GM21381 (cell line): ENCODE results near the gene MVK.
"Not testable (repeated sequence)": the region's sequence is repeated elsewhere in the genome, so short reads cannot be mapped to it uniquely, and the experiment has no call there.

Experiments
- ATAC-seq: cut with Tn5 transposase; IDR thresholded peaks from one replicate; pipeline ENCODE4 v1.9.1; 2021; ENCODE audit warnings: mild to moderate bottlenecking, moderate library complexity; ENCODE audit not compliant: unreplicated experiment

MVK gene

GRCh38 chr12:109588461-109589239 lies 15.1 kb downstream of the MVK start:
- ATAC-seq: no peak

GRCh38 chr12:109589240-109589590 lies 15.6 kb downstream of the MVK start:
- no peak for ATAC-seq

- ATAC-seq: no peak
These were observed 16.2 kb downstream of the MVK start for GRCh38 chr12:109589691-109590245.

DNA sequence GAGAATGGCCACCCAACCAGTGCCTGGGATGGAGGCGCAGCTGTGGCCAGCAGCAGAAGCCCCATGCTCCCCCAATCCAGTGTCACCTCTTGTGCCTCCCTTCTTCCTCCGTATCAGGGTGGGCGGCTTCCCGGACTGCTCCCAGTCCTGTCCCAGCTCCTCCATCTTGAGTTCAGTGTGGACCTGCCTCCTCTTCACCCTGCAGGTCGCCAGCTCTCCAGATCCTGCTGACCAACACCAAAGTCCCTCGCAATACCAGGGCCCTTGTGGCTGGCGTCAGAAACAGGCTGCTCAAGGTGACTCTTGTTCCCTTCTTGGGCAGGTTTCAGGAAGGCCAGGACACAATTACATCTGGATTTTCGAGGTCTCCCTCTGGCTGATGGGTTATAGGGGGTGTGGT lies 17.0 kb downstream of the MVK start:
- ATAC-seq: no peak

DNA sequence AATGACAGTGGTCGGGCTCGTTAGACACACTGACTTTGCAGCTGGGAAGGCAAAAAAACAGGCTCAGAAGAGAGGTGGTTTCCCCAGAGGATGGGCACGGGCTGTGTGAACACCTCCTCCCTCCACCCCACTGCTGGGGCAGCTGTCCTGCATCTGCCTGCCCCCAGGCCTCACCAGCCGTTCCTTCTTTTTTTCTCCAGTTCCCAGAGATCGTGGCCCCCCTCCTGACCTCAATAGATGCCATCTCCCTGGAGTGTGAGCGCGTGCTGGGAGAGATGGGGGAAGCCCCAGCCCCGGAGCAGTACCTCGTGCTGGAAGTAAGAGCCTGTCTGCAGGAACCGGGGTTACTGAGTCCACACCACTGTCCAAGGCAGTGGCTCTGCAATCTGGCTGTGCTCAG lies 17.4 kb downstream of the MVK start:
- ATAC-seq: no peak

- ATAC-seq: no peak
These were observed 18.8 kb downstream of the MVK start for GRCh38 chr12:109592195-109592904.

GRCh38 chr12:109592905-109593272 lies 19.3 kb downstream of the MVK start:
- ATAC-seq: no peak

DNA sequence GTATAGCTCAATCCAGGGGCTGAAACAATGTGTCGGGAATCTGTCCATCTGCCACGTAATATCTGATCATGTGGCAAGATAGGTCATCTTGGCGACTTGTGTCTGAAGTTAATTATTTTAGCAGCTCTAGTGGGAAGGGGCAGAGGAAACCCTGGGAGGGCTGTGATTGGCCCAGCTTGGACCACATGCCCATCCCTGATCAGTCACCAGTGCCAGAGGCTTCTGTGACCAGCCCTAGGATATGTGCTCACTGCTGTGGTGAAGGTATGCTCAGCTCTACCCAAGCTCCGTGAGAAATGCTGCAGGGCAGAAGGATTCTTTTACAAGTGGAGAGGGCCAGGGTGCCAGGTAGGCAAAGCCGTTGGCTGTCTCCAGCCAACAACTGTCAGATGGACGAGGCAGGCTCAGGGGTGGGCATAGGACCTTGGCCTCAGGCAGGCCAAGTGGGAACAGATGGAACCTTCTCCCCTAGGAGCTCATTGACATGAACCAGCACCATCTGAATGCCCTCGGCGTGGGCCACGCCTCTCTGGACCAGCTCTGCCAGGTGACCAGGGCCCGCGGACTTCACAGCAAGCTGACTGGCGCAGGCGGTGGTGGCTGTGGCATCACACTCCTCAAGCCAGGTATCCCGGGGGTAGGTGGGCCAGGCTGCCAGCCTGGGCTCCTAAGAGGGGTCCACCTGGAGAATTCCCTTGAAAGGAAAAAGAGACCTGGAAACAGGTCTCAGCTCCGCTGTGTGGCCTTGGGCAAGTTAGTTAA lies 21.1 kb downstream of the MVK start:
- no peak for ATAC-seq

DNA sequence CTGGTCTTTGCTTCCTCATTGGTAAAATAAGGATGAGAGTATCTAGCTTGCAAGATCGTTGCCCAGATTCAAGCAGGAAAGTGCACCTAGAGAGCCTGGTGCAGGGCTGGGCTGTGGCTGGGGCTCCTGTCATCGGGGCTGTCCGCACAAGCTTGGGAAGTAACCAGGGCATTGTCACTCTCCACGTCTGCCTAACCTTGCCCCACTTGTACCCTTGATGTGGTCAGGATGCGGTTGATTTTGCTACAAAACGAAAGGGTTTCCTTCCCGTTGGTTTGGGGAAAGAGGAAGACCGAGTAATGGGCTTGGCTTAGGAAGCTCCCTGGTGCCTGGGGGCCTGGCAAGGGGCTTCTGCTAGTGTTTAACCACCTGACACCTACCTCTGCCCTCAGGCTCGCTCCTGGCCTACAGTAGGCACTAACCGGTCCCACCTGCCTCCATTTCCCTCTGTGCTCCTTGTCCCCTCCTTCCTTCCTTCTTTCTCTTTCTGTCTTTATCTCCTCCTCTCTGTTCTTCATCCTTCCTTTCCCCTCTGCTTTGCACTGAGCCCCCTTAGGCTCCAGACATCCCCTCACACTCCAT lies 21.8 kb downstream of the MVK start:
- ATAC-seq: no peak

DNA sequence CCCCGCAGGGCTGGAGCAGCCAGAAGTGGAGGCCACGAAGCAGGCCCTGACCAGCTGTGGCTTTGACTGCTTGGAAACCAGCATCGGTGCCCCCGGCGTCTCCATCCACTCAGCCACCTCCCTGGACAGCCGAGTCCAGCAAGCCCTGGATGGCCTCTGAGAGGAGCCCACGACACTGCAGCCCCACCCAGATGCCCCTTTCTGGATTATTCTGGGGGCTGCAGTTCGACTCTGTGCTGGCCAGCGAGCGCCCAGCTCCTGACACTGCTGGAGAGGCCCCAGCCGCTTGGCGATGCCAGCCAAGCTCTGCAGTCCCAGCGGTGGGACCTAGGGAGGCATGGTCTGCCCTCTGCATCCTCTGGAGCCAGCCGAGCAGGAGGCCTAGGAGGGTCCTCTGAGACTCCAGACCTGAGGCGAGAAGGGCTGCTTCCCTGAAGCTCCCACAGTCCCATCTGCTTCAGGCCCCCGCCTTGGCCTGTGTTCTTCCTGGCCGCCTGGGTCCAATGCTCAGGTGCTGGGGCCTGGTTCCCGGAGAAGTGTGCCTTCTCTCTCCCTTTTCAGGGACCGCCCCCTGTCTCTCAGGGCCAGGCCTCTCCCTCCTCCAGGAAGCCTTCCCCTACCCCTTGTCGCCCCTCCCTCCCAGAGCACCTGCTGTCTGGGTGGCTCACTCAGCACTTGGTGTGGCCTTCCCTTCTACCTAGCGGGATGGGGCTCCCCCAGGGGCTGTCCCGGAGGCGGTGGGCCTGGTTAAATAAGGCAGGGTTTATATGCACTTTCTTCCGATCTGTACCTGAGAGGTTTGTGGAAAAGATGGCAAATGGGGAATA lies 23.0 kb downstream of the MVK start:
- no peak for ATAC-seq

DNA sequence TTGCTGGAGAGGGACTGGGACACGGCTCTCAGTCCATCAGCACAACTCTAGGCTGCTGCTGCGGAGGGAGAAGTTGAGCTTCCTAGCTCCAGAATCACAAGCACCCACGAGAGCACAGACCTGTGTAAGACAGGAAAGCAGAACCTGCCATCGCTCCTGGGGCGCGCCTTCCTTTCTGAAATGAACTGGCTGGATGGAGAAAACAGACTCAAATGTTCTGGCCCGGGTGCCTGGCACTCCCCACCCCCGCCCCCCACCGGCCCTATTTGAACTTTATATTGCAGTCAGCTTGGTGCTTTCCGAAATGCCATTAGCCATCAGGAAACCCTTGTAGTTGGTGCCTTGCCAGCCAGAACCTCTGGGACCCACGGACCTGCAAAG lies 23.8 kb downstream of the MVK start:
- ATAC-seq: no peak

DNA sequence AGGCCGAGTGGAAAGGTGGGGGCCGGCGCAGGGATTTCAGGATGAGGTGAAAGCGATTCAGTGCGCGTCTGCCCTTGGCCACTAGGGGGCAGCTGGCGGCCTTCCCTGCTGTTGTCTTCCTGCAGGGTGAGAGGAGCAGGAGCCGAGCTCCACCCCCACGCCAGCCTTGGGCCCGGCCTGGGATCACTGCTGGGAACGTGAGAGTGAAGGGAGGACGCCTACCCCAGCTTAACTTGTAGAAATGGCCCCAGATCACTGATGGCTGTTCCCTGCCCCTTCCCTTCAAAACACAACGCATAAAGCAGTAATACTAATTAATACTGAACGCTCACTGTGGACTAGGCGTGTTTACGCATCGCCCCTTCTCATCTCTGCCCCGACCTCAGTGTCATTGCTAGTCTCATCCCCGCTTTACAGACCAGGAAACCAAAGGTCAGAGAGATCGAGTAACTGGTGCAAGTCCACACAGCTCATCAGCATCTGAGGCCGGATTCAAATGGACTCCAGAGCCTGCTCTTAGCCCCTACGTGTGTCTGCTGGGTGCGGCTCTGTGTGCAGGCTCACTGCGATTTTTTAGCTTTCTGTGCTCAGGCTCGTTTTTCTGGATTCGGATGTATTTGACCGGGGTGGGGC lies 24.3 kb downstream of the MVK start:
- ATAC-seq: no peak

DNA sequence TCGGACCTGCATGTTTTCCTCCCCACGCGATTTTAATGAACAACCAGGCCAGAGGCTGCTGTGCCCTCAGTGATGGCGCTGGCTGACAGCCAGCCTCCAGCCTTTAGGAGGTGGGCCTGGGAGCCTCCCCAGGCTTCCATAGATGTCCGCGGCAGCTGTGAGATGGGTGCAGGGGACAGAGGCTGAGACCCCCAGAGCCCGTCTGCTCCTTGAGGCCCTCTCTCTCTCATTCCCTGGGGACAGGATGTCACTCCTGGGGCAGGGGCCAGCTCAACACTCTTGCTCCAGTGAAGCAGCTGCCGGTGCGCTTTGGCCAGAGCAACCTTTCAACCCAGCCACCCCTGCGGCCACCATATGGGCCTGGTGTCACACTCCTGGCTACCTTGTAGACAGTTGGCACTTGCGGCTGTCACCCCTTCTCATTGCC lies 24.8 kb downstream of the MVK start:
- ATAC-seq: no peak

- no peak for ATAC-seq
These were observed 25.5 kb downstream of the MVK start for GRCh38 chr12:109599087-109599486.

- no peak for ATAC-seq
These were observed 26.9 kb downstream of the MVK start for GRCh38 chr12:109600481-109600880.

DNA sequence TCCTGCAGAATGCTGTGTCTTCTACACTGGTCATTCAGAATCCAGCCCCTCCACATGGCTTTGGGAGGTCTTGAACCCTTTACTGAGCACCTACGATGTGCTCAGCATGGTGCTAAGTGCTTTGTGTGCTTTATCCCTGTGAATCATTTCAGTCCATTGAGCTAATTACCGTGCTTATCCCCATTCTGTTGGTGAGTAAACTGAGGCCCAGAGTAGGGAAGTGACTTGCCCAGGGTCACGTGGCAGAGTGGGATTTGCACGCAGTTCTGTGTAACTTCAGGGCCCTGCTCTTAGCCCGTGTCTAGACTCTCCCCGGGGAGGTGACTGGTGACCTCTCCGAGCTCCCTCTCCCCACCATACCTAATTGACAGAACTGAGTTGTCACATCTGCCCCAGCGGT lies 27.4 kb downstream of the MVK start:
- no peak for ATAC-seq

DNA sequence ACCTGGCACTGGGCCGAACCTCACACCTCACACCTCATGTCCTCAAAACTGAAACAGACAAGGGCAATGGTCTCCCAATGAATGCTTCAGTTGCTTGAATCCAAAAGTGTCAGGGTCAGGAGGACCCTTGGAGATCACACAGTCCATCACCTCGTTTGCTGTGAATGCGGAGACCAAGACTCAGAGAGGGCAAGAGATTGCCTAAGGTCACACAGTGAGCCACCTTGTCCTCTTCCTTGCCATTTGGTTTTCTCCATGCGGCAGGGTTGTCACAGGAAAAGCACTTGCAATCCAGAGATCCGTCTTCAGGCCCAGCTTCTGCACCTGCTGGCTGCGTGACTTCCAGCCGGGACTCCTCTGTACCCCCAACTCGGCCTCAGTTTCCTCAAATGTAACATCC lies 28.0 kb downstream of the MVK start:
- ATAC-seq: no peak

- not testable (repeated sequence) for ATAC-seq
These were observed 28.5 kb downstream of the MVK start for GRCh38 chr12:109602132-109602531.

- no peak for ATAC-seq
These were observed 30.6 kb downstream of the MVK start for GRCh38 chr12:109604132-109604585.

DNA sequence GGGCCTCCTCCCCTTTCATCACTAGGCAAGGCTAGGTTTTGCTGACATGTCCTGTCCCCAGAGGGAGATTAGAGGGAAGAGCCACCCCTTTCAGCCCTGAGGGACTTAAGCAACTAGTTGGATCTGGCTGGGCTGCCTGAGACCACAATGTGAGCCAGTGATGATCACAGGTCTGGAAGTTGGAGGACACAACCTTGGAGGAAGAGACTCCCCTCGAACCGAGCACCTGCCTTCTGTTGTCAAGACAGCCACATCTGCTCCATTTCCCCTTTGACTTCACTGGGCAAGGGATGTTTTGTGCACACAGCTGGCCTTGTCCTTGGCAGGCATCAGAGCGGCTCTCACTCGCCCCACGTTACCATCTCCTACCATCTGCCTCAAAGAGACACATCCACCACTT lies 31.4 kb downstream of the MVK start:
- no peak for ATAC-seq
